Activated naive CD4-positive, alpha-beta T cell treated with anti-CD3 and anti-CD28 coated beads, Interleukin-2, amount 10 ng/mL, durations not matched to agents 7 days and 5 days (primary cell): ENCODE data around the gene SECISBP2.

Experiments used
- CTCF ChIA-PET: fragments of 350-600 bp; sonication (Branson Sonifier 250); formaldehyde crosslinking; loops from one replicate; lab custom pipeline; 2021; ENCODE audit warnings: antibody characterized with exemption; lab: Charles Lee
- DNase-seq: peaks from one replicate; pipeline ENCODE4 v3.0.0-alpha.2; 2020
- H3K27ac Mint-ChIP-seq: one replicate; pipeline ENCODE4 v1.8.0; 2021; ENCODE audit warnings: mild to moderate bottlenecking, moderate library complexity, mixed read lengths
- H3K27me3 Mint-ChIP-seq: one replicate; pipeline ENCODE4 v1.8.0; 2021; ENCODE audit warnings: mild to moderate bottlenecking, mixed read lengths
- H3K36me3 Mint-ChIP-seq: one replicate; pipeline ENCODE4 v1.8.0; 2021; ENCODE audit warnings: mixed read lengths
- H3K4me1 Mint-ChIP-seq: one replicate; pipeline ENCODE4 v1.8.0; 2021; ENCODE audit warnings: mixed read lengths
- H3K4me3 Mint-ChIP-seq: one replicate; pipeline ENCODE4 v1.8.0; 2021; ENCODE audit warnings: mild to moderate bottlenecking, moderate library complexity, mixed read lengths
- H3K9me3 Mint-ChIP-seq: one replicate; pipeline ENCODE4 v1.8.0; 2021; ENCODE audit warnings: mixed read lengths

The SECISBP2 gene

GRCh38 chr9:89395931-89396710 is 77.8 kb downstream of the SECISBP2 start:
- no peak for DNase-seq
- peaks cover 83% of the 10 kb centered on the region for H3K36me3 Mint-ChIP-seq
- no peaks in the 10 kb centered on the region for H3K9me3 Mint-ChIP-seq
- H3K4me1 Mint-ChIP-seq, result peaks cover under 1% of the 10 kb centered on the region
- H3K27me3 Mint-ChIP-seq, result no peaks in the 10 kb centered on the region
- H3K4me3 Mint-ChIP-seq, result no peak overlapping the region
- H3K27ac Mint-ChIP-seq, result peak overlapping the region; percentile 54
- CTCF ChIA-PET, result interaction anchor here (0.6 kb wide), 1 partner anchor 10 kb away, joined by 3 read pairs; no protein-coding TSS in a partner anchor

- peaks cover 3% of the 10 kb centered on the region for H3K4me1 Mint-ChIP-seq
- DNase-seq, result no peak
- peaks cover 85% of the 10 kb centered on the region for H3K36me3 Mint-ChIP-seq
- H3K27me3 Mint-ChIP-seq, result no peaks in the 10 kb centered on the region
- H3K27ac Mint-ChIP-seq, result peak overlapping the region; percentile 62
- CTCF ChIA-PET, result interaction anchor here (2.1 kb wide), 1 partner anchor 151 kb away, joined by 5 read pairs; no protein-coding TSS in a partner anchor
- no peaks in the 10 kb centered on the region for H3K9me3 Mint-ChIP-seq
- H3K4me3 Mint-ChIP-seq, result no peak overlapping the region
These were observed 79.2 kb downstream of the SECISBP2 start for GRCh38 chr9:89397471-89397870.

GRCh38 chr9:89398621-89399020 is 80.3 kb downstream of the SECISBP2 start:
- no peak overlapping the region for H3K4me3 Mint-ChIP-seq
- H3K36me3 Mint-ChIP-seq, result peaks cover 81% of the 10 kb centered on the region
- CTCF ChIA-PET, result interaction anchor here (1.1 to 2.1 kb wide), 2 partner anchors 12 to 150 kb away, joined by 3 to 5 read pairs; no protein-coding TSS in a partner anchor
- peaks cover 3% of the 10 kb centered on the region for H3K4me1 Mint-ChIP-seq
- no peaks in the 10 kb centered on the region for H3K9me3 Mint-ChIP-seq
- no peak overlapping the region for H3K27ac Mint-ChIP-seq
- no peaks in the 10 kb centered on the region for H3K27me3 Mint-ChIP-seq
- DNase-seq, result no peak

GRCh38 chr9:89400403-89401116 is 82.3 kb downstream of the SECISBP2 start:
- CTCF ChIA-PET, result no interaction called here
- H3K4me3 Mint-ChIP-seq, result no peak overlapping the region
- peaks cover 75% of the 10 kb centered on the region for H3K36me3 Mint-ChIP-seq
- no peaks in the 10 kb centered on the region for H3K9me3 Mint-ChIP-seq
- H3K27ac Mint-ChIP-seq, result peak overlapping the region; percentile 81
- H3K4me1 Mint-ChIP-seq, result peaks cover 9% of the 10 kb centered on the region
- no peak for DNase-seq
- H3K27me3 Mint-ChIP-seq, result no peaks in the 10 kb centered on the region

- Mint-ChIP-seq H3K36me3 (peaks cover 78% of the 10 kb centered on the region), H3K4me3 (no peak overlapping the region), H3K4me1 (peaks cover 31% of the 10 kb centered on the region), H3K9me3 (peaks cover 5% of the 10 kb centered on the region), H3K27ac (no peak overlapping the region), H3K27me3 (no peaks in the 10 kb centered on the region)
- no peak for DNase-seq
- CTCF ChIA-PET, result interaction anchor here (0.7 to 2.0 kb wide), 4 partner anchors 15 to 65 kb away, joined by 3 to 5 read pairs (median 3); no protein-coding TSS in a partner anchor
These were observed 84.6 kb downstream of the SECISBP2 start for GRCh38 chr9:89402695-89403427.

GRCh38 chr9:89404074-89404473 is 85.8 kb downstream of the SECISBP2 start:
- Mint-ChIP-seq H3K36me3 (peaks cover 78% of the 10 kb centered on the region), H3K4me1 (peaks cover 43% of the 10 kb centered on the region), H3K4me3 (no peak overlapping the region), H3K27ac (peak overlapping the region; percentile 68), H3K27me3 (no peaks in the 10 kb centered on the region), H3K9me3 (peaks cover 5% of the 10 kb centered on the region)
- DNase-seq, result no peak
- CTCF ChIA-PET, result interaction anchor here (0.7 to 1.0 kb wide), 3 partner anchors 16 to 144 kb away, joined by 3 read pairs; no protein-coding TSS in a partner anchor

GRCh38 chr9:89405826-89406225 is 87.5 kb downstream of the SECISBP2 start:
- H3K27ac Mint-ChIP-seq, result peak overlapping the region; percentile 84
- H3K4me1 Mint-ChIP-seq, result peaks cover 60% of the 10 kb centered on the region
- no peak overlapping the region for H3K4me3 Mint-ChIP-seq
- peaks cover 5% of the 10 kb centered on the region for H3K9me3 Mint-ChIP-seq
- DNase-seq, result no peak
- CTCF ChIA-PET, result interaction anchor here (0.7 kb wide), 1 partner anchor 58 kb away, joined by 3 read pairs; no protein-coding TSS in a partner anchor
- H3K27me3 Mint-ChIP-seq, result no peaks in the 10 kb centered on the region
- H3K36me3 Mint-ChIP-seq, result peaks cover 73% of the 10 kb centered on the region

GRCh38 chr9:89407070-89407469 is 88.8 kb downstream of the SECISBP2 start:
- H3K4me1 Mint-ChIP-seq, result peaks cover 70% of the 10 kb centered on the region
- peak overlapping the region; percentile 84 for H3K27ac Mint-ChIP-seq
- H3K4me3 Mint-ChIP-seq, result no peak overlapping the region
- DNase-seq, result no peak
- H3K36me3 Mint-ChIP-seq, result peaks cover 71% of the 10 kb centered on the region
- H3K27me3 Mint-ChIP-seq, result no peaks in the 10 kb centered on the region
- peaks cover 5% of the 10 kb centered on the region for H3K9me3 Mint-ChIP-seq
- CTCF ChIA-PET, result interaction anchor here (0.7 to 5.9 kb wide), 4 partner anchors 19 to 187 kb away, joined by 3 to 30 read pairs (median 8); no protein-coding TSS in a partner anchor

- Mint-ChIP-seq H3K4me1 (peaks cover 84% of the 10 kb centered on the region), H3K4me3 (peak overlapping the region; percentile 37), H3K9me3 (peaks cover 5% of the 10 kb centered on the region), H3K27me3 (no peaks in the 10 kb centered on the region), H3K27ac (peak overlapping the region; percentile 89), H3K36me3 (peaks cover 69% of the 10 kb centered on the region)
- DNase-seq, result peak; percentile 85
- CTCF ChIA-PET, result interaction anchor here (1.1 to 5.9 kb wide), 4 partner anchors 19 to 141 kb away, joined by 3 to 30 read pairs (median 8); no protein-coding TSS in a partner anchor
These were observed 90.4 kb downstream of the SECISBP2 start for GRCh38 chr9:89408628-89409101.
